Measurements from ENCODE around the gene HIPK2. TPM values are rescaled to one million over a fixed set of nuclear protein-coding genes. Genes with fewer than 3 reads are reported as not detected.

HIPK2 gene
- total and polyA plus RNA-seq, 2 donors (not counting 3 experiments of a cell fraction or from before 2014, with no cell fraction given): 9.0 to 43.8 TPM

GRCh38 chr7:139574618-139575337 lies 203.0 kb downstream of the HIPK2 start:
- ChIA-PET POLR2A (interaction anchor here (0.6 kb wide), 1 partner anchor 1007 kb away, joined by 4 read pairs; no protein-coding TSS in a partner anchor), CTCF (interaction anchor here (1.8 kb wide), 1 partner anchor 27 kb away, joined by 4 read pairs; no protein-coding TSS in a partner anchor)
- intact Hi-C loops (cut with micrococcal nuclease) (no loop called here), dilution Hi-C loops (cut with MboI; ENCODE audit: extremely low pct_ligation_motif_present, low sequenced_read_pairs) (no loop called here)
- no TSS peak for BruUV-seq (replicated peaks)
- Histone ChIP-seq H3K4me2 (ENCODE audit: insufficient read depth, low read length) (no peak overlapping the region), H3K9me3 (replicated peaks; ENCODE audit: control insufficient read depth, insufficient read depth, low read length) (no peaks in the 10 kb centered on the region), H3K4me3 (replicated peaks in 1 of 3; ENCODE audit: insufficient read depth in 1 of 3, low read depth in 1 of 3, low read length in 3 of 3) (no peak overlapping the region), H3K9me1 (replicated peaks; ENCODE audit: control insufficient read depth, extremely low read depth, insufficient read depth, low read length) (no peaks in the 10 kb centered on the region), H3K27me3 (ENCODE audit: control insufficient read depth in 2 of 2, insufficient read depth in 2 of 2, low read length in 2 of 2) (no peaks in the 10 kb centered on the region), H3K79me2 (ENCODE audit: control insufficient read depth, insufficient read depth, low read length) (no peaks in the 10 kb centered on the region), H3K4me1 (ENCODE audit: control insufficient read depth, extremely low read depth, insufficient read depth, low read length) (no peaks in the 10 kb centered on the region), H2AFZ (ENCODE audit: low read depth, low read length) (no peak overlapping the region), H3K27ac (ENCODE audit: insufficient read depth, low read depth, low read length) (no peak overlapping the region), H3K9ac (replicated peaks; ENCODE audit: extremely low read depth, insufficient read depth, low read length) (no peak overlapping the region), H3K36me3 (ENCODE audit: control insufficient read depth in 2 of 2, extremely low read depth in 1 of 2, insufficient read depth in 2 of 2, low read length in 2 of 2) (peaks cover 0 to 6% of the 10 kb centered on the region in 2 experiments), H4K20me1 (replicated peaks; ENCODE audit: control insufficient read depth, extremely low read depth, insufficient read depth, low read length) (no peaks in the 10 kb centered on the region)
- TF ChIP-seq CTCF (IDR thresholded peaks at IDR 0.05; ENCODE audit: extremely low read depth in 1 of 2, insufficient read depth in 1 of 2, low read depth in 1 of 2, low read length in 2 of 2) (no peak), FOS (IDR thresholded peaks at IDR 0.05; ENCODE audit: borderline replicate concordance, insufficient read depth, low read length) (no peak), JUN (IDR thresholded peaks at IDR 0.05; ENCODE audit: borderline replicate concordance, insufficient read depth, insufficient read length, low read depth) (no peak), MAX (IDR thresholded peaks at IDR 0.05; ENCODE audit: insufficient read depth, insufficient read length) (no peak), POLR2A (IDR thresholded peaks at IDR 0.05; ENCODE audit: low read depth, low read length) (no peak), POLR2AphosphoS5 (IDR thresholded peaks at IDR 0.05; ENCODE audit: insufficient read depth, low read depth, low read length) (no peak), GATA2 (IDR thresholded peaks at IDR 0.05; ENCODE audit: insufficient read depth, insufficient read length, low read depth, low read length) (no peak), MYC (IDR thresholded peaks at IDR 0.05; ENCODE audit: low read depth, low read length) (no peak), EZH2 (IDR thresholded peaks at IDR 0.05; ENCODE audit: borderline replicate concordance, low read depth, low read length, severe bottlenecking) (no peak)
- FAIRE-seq: no peak
- DNase-seq (ENCODE audit: low read depth, low spot score): no peak

All from endothelial cell of umbilical vein (primary cell).